ENCODE data around the gene FBXL19. TPM values are rescaled to one million over a fixed set of nuclear protein-coding genes. Genes with fewer than 3 reads are reported as not detected.

Gene FBXL19
- total RNA-seq, 1 donor from 2014 or later: 36.4 TPM

- no peak overlapping the region for H3K4me3 ChIP-seq (ENCODE audit: low read depth, low read length)
- no peaks in the 10 kb centered on the region for H3K27me3 ChIP-seq (ENCODE audit: control insufficient read depth, insufficient read depth, low read length)
- H3K36me3 ChIP-seq (ENCODE audit: control insufficient read depth, insufficient read depth, low read length): peaks cover 2% of the 10 kb centered on the region
- TF ChIP-seq, protein P1, sequence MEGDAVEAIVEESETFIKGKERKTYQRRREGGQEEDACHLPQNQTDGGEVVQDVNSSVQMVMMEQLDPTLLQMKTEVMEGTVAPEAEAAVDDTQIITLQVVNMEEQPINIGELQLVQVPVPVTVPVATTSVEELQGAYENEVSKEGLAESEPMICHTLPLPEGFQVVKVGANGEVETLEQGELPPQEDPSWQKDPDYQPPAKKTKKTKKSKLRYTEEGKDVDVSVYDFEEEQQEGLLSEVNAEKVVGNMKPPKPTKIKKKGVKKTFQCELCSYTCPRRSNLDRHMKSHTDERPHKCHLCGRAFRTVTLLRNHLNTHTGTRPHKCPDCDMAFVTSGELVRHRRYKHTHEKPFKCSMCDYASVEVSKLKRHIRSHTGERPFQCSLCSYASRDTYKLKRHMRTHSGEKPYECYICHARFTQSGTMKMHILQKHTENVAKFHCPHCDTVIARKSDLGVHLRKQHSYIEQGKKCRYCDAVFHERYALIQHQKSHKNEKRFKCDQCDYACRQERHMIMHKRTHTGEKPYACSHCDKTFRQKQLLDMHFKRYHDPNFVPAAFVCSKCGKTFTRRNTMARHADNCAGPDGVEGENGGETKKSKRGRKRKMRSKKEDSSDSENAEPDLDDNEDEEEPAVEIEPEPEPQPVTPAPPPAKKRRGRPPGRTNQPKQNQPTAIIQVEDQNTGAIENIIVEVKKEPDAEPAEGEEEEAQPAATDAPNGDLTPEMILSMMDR (IDR thresholded peaks at IDR 0.05; ENCODE audit: insufficient read depth, low read length, poor library complexity, severe bottlenecking): no peak
- no peak for DNase-seq (ENCODE audit: low read depth)
Measured at GRCh38 chr16:30926937-30927788, 3.8 kb downstream of the FBXL19 start.

DNA sequence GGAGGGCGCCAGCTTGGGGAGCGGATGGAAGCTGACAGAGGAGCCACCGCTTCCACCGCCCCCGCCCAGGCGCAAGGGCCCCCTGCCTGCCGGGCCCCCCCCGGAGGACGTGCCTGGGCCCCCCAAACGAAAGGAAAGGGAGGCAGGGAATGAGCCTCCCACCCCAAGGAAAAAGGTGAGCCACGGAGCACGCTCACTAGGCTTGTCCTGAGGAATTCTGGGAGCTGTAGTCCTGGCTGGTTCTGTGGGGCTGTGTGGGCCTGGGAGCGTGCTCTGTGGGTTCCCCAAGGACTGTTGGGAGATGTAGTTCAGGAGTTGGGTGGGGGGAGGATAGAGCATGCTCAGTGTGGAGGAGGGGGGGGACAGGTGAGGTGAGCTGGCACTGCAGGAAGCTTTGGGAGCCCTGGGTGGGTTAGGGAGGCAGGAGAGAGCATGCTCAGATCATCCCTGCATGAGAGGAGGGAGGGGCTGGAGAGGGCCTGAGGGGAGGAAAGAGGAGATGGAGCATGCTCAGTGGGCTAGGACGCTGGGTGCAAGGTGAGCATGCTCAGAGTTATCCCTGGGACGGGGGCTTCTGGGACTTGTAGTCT lies 4.5 kb downstream of the FBXL19 start:
- H3K27me3 ChIP-seq (ENCODE audit: control insufficient read depth, insufficient read depth, low read length): no peaks in the 10 kb centered on the region
- TF ChIP-seq, protein P1 (IDR thresholded peaks at IDR 0.05; ENCODE audit: insufficient read depth, low read length, poor library complexity, severe bottlenecking): no peak
- H3K36me3 ChIP-seq (ENCODE audit: control insufficient read depth, insufficient read depth, low read length): peaks cover 2% of the 10 kb centered on the region
- H3K4me3 ChIP-seq (ENCODE audit: low read depth, low read length): no peak overlapping the region
- DNase-seq (ENCODE audit: low read depth): no peak

- Histone ChIP-seq H3K4me3 (ENCODE audit: low read depth, low read length) (no peak overlapping the region), H3K27me3 (ENCODE audit: control insufficient read depth, insufficient read depth, low read length) (no peaks in the 10 kb centered on the region), H3K36me3 (ENCODE audit: control insufficient read depth, insufficient read depth, low read length) (peaks cover 2% of the 10 kb centered on the region)
- no peak for DNase-seq (ENCODE audit: low read depth)
- TF ChIP-seq, protein P1 (IDR thresholded peaks at IDR 0.05; ENCODE audit: insufficient read depth, low read length, poor library complexity, severe bottlenecking): no peak
Measured at GRCh38 chr16:30928390-30928789, 5.0 kb downstream of the FBXL19 start.

DNA sequence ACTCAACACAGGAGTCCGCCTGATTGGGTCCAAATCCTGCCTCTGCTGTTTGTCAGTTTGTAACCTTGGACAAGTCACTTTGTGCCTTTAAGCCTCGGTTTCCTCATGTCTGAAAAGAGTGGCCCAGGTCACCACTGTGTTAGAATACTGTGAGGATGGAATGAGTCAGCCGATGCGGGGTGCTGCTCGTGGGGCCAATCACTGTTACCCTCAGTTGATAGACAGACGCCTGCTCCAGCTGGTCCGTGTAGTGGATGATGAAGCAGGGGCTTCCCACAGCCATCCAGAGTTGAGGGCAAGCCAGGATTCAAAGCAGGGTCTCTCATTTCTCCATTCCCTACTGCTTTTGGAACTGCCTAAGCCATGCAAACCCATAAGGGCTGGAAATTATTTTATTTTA lies 5.8 kb downstream of the FBXL19 start:
- Histone ChIP-seq H3K36me3 (ENCODE audit: control insufficient read depth, insufficient read depth, low read length) (peaks cover 2% of the 10 kb centered on the region), H3K27me3 (ENCODE audit: control insufficient read depth, insufficient read depth, low read length) (no peaks in the 10 kb centered on the region), H3K4me3 (ENCODE audit: low read depth, low read length) (no peak overlapping the region)
- TF ChIP-seq, protein P1 (IDR thresholded peaks at IDR 0.05; ENCODE audit: insufficient read depth, low read length, poor library complexity, severe bottlenecking): no peak
- DNase-seq (ENCODE audit: low read depth): no peak

DNA sequence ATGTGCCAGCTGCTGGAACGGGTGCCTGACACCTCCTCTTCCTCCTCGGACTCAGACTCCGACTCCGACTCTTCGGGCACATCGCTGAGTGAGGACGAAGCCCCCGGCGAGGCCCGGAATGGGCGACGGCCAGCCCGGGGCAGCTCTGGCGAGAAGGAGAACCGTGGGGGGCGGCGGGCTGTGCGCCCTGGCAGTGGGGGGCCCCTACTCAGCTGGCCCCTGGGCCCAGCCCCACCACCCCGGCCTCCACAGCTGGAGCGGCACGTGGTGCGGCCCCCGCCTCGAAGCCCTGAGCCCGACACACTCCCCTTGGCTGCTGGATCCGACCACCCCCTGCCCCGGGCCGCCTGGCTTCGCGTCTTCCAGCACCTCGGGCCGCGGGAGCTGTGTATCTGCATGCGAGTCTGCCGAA lies 6.8 kb downstream of the FBXL19 start:
- no peaks in the 10 kb centered on the region for H3K27me3 ChIP-seq (ENCODE audit: control insufficient read depth, insufficient read depth, low read length)
- DNase-seq (ENCODE audit: low read depth): no peak
- H3K4me3 ChIP-seq (ENCODE audit: low read depth, low read length): no peak overlapping the region
- TF ChIP-seq, protein P1 (IDR thresholded peaks at IDR 0.05; ENCODE audit: insufficient read depth, low read length, poor library complexity, severe bottlenecking): no peak
- H3K36me3 ChIP-seq (ENCODE audit: control insufficient read depth, insufficient read depth, low read length): peaks cover 2% of the 10 kb centered on the region
